Stimulated activated CD4-positive, alpha-beta T cell treated with anti-CD3 and anti-CD28 coated beads, Interleukin-15, amount 100 ng/mL, for 48 hours (primary cell): ENCODE measurements around the gene APOA1.

Source experiments
- DNase-seq, 2 donors: peaks; one replicate each; pipeline ENCODE4 v3.0.0-alpha.2; 2020; ENCODE audit warnings: low read depth in 2 of 2

APOA1 gene

DNA sequence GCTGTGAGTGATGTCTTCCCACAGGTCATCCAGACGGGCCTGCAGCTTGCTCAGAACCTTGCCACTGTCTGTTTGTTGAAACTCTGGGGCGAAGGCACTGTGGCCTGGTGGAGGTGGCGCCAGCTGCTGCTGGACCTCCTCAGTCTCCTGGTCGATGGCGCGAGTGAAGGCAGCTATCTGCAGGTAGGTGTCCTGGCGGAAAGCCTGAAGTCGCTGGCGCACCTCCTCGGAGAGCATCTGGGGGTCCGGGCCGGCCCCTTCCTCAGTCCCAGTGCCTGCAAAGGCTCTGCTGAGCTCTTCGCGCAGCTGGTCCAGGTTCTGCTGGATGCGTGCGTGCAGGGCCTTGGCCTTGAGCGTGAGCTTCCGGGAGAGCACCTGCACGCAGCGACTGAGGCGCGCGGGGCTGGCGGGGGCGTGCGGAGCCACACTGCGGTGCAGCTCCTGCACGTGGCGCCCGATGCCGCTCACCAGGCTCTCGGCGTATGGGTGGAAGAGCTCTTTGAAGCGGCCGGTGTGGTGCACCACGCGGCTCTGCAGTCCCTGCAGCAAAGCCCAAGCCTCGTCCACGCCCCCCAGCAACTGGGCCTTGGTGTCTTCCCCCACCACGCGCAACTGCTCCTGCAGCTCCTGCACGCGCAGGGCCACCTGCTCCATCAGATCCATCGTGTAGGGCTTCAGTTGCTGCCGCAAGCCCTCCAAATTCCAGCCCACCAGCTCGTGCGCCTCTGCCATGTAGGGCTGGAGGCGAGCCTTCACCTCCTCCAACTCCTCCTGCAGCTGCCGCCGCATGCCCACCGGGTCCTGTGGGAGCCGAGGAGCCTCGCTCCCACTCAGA, 47.0 kb downstream of the APOA1 start:
- no peak for DNase-seq

DNA sequence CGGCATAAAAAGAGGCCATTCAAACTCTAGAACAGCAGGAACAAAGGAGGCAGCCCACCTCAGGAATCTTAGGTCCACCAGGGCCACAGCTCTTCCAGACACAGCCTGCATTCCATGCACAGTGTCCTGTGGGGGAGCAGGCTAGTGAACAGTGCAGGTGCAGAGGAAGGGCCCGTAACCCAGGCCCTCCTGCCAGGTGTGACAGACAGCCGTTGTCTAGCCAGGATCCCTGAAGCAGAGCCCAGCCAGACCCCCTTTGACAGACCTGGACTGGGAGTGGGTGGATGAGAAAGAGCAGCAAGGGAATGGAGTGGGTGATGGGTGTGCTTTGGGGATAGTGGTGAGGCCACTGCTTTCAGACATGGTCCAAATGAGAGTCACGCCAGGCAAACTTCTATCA, 48.4 kb downstream of the APOA1 start:
- DNase-seq: no peak

DNA sequence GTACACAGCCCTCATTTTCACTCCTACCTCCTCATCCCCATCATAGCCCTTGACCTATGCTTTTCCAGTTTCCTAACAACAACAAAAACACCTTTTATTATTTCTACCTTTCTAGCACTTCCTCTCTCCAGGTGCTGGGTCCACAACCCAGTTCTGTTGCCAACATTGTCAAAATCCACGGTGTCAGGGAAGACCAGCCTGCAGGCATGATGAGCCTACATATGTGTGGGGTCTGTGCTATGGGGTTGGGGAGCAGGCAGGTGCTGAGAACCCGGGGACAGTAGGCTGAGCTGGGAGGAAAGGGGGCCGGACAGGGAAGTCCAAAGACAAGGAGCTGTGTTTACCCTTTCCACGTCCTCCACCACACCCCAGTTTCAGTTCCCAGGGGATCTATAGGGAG, 48.9 kb downstream of the APOA1 start:
- no peak for DNase-seq

DNA sequence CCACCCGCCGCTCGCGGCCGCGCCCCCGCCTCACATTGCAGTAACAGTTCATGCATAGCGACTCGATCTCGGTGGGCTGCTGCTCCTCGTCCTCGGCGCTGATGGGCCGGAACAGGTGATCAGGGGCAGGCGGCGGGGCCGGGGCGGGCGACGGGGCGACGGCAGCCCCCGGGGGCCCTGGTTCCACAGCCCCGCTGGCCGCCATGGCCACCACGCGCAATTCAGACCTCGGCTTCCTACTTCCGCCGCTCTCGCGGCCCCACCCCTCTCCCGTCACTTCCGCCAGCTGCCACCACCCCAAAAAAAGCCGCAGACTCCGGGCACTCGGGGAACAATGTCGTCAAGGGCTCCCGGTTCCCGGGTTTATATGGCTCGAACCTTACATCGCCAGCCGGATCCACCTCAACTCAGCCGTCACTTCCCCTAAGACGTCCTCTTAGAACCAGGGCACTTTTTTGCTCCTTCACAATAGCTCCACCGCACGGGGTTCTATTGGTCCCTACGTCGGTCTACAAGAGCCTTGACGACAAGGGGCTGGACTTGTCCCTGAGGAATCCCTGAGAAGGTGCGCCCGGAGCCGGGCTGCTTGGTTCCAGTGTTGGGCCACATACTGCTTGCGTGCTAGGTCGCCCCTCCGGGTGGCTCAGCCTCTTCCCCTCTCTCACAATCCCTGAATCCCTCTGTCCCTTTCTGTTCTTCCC, 49.5 kb downstream of the APOA1 start, which contains the start of gene ZPR1:
ZPR1 (minus strand) TSS at position 238 of the 701 bp plus-strand sequence; CDS start at position 205, 33 bp downstream.
- peak; percentile 65 to 73 for DNase-seq

DNA sequence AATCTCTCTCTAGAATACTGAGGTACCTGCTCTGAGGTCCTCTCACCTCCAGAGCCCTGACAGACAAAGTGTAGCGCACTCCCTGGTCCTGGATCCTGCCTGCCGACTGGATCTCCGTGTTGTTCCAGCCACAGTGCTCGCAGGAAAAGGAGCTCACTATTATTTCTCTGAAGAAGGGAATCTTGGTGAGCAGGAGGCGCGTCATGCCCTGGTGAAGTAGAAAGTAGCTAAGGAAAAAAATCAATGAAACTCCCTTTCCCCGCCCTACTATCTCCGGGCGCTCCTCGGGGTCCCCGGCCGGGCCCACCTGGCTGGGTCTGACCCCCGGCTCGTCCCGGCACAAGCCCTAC, 50.0 kb downstream of the APOA1 start:
- no peak for DNase-seq

DNA sequence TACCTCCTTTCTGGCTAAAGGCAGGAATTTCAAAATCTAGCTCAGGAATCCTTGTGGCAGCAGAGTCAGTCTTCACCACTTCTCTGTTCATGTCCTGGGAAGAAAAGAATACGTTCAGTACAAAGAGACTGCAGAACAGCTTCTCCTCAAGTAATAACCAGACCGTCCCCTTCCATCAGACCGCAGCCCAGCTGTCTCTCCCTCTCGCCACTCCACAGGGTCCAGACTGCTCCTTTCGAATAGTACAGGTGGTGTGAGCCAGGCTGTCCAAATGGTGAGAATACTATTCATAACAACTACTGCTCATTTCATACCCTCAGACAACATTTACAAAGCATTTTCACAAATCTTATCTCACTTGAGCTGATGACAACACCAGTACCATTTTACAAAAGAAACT, 50.5 kb downstream of the APOA1 start:
- DNase-seq: no peak

DNA sequence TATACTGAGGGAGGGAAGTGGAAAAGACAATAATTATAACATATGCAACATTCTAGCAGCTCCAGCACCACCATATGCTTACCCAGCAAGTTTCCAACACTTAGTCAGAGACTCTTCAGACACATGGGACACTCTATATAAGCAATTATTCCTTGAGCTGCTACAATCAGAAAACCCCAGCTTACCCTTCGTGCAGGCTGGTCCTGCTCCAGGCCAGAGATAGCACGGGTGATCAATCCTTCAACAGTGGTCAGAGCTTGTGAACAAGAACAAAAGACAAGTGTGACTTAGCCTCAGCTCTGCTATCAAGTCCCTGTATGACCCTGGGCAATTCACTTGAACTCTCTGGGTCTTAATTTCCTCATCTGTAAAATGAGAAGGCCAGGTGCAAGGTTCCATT, 51.1 kb downstream of the APOA1 start:
- DNase-seq: no peak
